ENCODE results near the gene CAMK1D.
"Not testable (repeated sequence)": the region's sequence is repeated elsewhere in the genome, so short reads cannot be mapped to it uniquely, and the experiment has no call there.

Gene CAMK1D

GRCh38 chr10:12348870-12349628 is at the start of gene CAMK1D:
TSS of gene CAMK1D (plus strand) at chr10:12349547.
- peak; percentile 34 for TF ChIP-seq CTCF (IDR thresholded peaks at IDR 0.05; ENCODE audit: insufficient read depth, low read length, missing control alignments)
- DNase-seq (ENCODE audit: low read depth, low spot score): no peak
- POLR2A ChIA-PET: interaction anchor here (1.0 kb wide), 1 partner anchor 11 kb away, joined by 3 read pairs; no protein-coding TSS in a partner anchor
- CTCF ChIA-PET: interaction anchor here (0.9 to 1.7 kb wide), 7 partner anchors 9 to 362 kb away, joined by 3 to 7 read pairs (median 4); no protein-coding TSS in a partner anchor
- H3K4me3 ChIP-seq (ENCODE audit: low read depth, low read length): peak within 1 kb of the TSS; percentile 83

GRCh38 chr10:12301036-12301435 is 48.3 kb upstream of the CAMK1D start:
- CTCF ChIA-PET; DNase-seq (ENCODE audit: low read depth, low spot score); POLR2A ChIA-PET; H3K4me3 ChIP-seq (ENCODE audit: low read depth, low read length): not testable (repeated sequence)

GRCh38 chr10:12308057-12308456 is 41.3 kb upstream of the CAMK1D start:
- no peak for DNase-seq (ENCODE audit: low read depth, low spot score)
- no peak overlapping the region for H3K4me3 ChIP-seq (ENCODE audit: low read depth, low read length)
- ChIA-PET CTCF (no interaction called here), POLR2A (no interaction called here)
- no peak for TF ChIP-seq CTCF (IDR thresholded peaks at IDR 0.05; ENCODE audit: insufficient read depth, low read length, missing control alignments)

GRCh38 chr10:12308736-12309375 is 40.5 kb upstream of the CAMK1D start:
- ChIA-PET POLR2A (no interaction called here), CTCF (no interaction called here)
- no peak overlapping the region for H3K4me3 ChIP-seq (ENCODE audit: low read depth, low read length)
- no peak for DNase-seq (ENCODE audit: low read depth, low spot score)
- TF ChIP-seq CTCF (IDR thresholded peaks at IDR 0.05; ENCODE audit: insufficient read depth, low read length, missing control alignments): no peak

GRCh38 chr10:12309783-12310182 is 39.6 kb upstream of the CAMK1D start:
- POLR2A ChIA-PET: interaction anchor here (0.6 kb wide), 1 partner anchor 558 kb away, joined by 3 read pairs; no protein-coding TSS in a partner anchor
- DNase-seq (ENCODE audit: low read depth, low spot score); H3K4me3 ChIP-seq (ENCODE audit: low read depth, low read length); CTCF ChIA-PET: not testable (repeated sequence)

GRCh38 chr10:12314836-12315235 is 34.5 kb upstream of the CAMK1D start:
- CTCF ChIA-PET: interaction anchor here (1.2 kb wide), 1 partner anchor 396 kb away, joined by 3 read pairs; no protein-coding TSS in a partner anchor
- POLR2A ChIA-PET: no interaction called here
- H3K4me3 ChIP-seq (ENCODE audit: low read depth, low read length): no peak overlapping the region
- TF ChIP-seq CTCF (IDR thresholded peaks at IDR 0.05; ENCODE audit: insufficient read depth, low read length, missing control alignments): no peak
- DNase-seq (ENCODE audit: low read depth, low spot score): no peak

GRCh38 chr10:12319076-12319475 is 30.3 kb upstream of the CAMK1D start:
- DNase-seq (ENCODE audit: low read depth, low spot score): no peak
- ChIA-PET POLR2A (no interaction called here), CTCF (no interaction called here)

More at GRCh38 chr10:12319076-12319475, 30.3 kb upstream of the CAMK1D start:
- TF ChIP-seq CTCF (IDR thresholded peaks at IDR 0.05; ENCODE audit: insufficient read depth, low read length, missing control alignments): no peak
- H3K4me3 ChIP-seq (ENCODE audit: low read depth, low read length): no peak overlapping the region
